ENCODE results near the gene GALNT6. TPM values are rescaled to one million over a fixed set of nuclear protein-coding genes. Genes with fewer than 3 reads are reported as not detected.
A peak's percentile ranks its signal among the peaks of the same experiment; 100 is the strongest.

GALNT6 gene
- total and polyA plus RNA-seq, 2 of the 13 experiments (the other 11 are each of a cell fraction or from before 2014, with no cell fraction given): 1.0 to 1.1 TPM

DNA sequence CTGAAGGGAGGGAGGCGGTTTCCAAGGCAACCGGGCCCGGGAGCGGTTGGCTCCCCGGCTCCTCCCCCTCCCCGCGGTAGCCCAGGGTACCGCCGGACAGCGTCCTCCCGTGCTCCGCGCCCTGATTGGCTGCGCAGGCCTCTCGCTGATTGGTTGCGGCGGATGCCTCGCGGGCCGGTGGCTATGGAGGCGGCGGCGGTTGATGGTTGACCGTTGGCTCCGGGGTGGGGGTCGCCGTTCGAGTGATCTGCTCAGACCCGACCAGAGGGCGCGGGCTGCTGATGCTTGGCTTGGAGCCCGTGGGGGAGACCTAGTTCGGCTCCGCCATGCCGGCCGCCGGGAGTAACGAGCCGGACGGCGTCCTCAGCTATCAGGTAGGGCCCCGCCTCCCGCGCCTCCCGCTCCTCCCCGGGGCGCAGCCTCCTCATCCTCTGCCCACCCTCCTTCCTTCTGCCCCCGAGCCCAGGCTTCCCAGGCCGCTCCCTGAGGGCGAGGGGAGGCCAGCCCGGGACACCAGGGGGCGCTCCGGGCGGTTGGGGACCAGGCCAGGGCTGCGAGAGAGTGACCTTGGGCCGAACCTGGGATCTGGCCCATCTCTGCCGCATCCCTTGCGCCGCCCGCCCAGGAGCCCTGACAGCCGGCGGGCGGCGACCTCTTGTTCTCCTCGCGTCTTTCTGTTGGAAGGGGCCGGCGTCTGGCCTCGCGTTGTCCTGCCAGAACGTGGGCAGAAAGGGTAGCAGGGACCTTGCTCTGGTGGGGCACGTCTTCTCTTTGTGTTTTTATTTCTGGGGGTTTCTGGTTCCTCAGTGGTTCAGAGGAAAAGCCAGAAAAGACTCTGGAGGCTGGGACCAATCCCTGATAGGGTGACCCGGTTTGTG is 33.7 kb upstream of the GALNT6 start, which contains the start of gene SLC4A8 (continued):
- TF ChIP-seq, protein P1, sequence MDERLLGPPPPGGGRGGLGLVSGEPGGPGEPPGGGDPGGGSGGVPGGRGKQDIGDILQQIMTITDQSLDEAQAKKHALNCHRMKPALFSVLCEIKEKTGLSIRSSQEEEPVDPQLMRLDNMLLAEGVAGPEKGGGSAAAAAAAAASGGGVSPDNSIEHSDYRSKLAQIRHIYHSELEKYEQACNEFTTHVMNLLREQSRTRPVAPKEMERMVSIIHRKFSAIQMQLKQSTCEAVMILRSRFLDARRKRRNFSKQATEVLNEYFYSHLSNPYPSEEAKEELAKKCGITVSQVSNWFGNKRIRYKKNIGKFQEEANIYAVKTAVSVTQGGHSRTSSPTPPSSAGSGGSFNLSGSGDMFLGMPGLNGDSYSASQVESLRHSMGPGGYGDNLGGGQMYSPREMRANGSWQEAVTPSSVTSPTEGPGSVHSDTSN (CRISPR knock-in tag; IDR thresholded peaks at IDR 0.05): no peak
- TF ChIP-seq, protein P2, sequence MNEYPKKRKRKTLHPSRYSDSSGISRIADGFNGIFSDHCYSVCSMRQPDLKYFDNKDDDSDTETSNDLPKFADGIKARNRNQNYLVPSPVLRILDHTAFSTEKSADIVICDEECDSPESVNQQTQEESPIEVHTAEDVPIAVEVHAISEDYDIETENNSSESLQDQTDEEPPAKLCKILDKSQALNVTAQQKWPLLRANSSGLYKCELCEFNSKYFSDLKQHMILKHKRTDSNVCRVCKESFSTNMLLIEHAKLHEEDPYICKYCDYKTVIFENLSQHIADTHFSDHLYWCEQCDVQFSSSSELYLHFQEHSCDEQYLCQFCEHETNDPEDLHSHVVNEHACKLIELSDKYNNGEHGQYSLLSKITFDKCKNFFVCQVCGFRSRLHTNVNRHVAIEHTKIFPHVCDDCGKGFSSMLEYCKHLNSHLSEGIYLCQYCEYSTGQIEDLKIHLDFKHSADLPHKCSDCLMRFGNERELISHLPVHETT (CRISPR knock-in tag; conservative IDR thresholded peaks at IDR 0.05): no peak
- TF ChIP-seq EP300 (IDR thresholded peaks at IDR 0.05; ENCODE audit: low read depth in 2 of 2, low read length in 2 of 2) (no peak), EP300 (CRISPR knock-in tag; IDR thresholded peaks at IDR 0.05; ENCODE audit: borderline replicate concordance) (no peak), AGO1 (IDR thresholded peaks at IDR 0.05; ENCODE audit: low read depth, low read length, poor library complexity, severe bottlenecking) (no peak), YY1 (IDR thresholded peaks at IDR 0.05; ENCODE audit: insufficient read depth, insufficient replicate concordance, low read depth, low read length) (peak; percentile 15), SRY (CRISPR knock-in tag; IDR thresholded peaks at IDR 0.05) (no peak), RNF2 (conservative IDR thresholded peaks at IDR 0.05; ENCODE audit: low read depth) (no peak), ARNT2 (CRISPR knock-in tag; IDR thresholded peaks at IDR 0.05; ENCODE audit: low read depth) (no peak), ZNF354B (CRISPR knock-in tag; IDR thresholded peaks at IDR 0.05) (no peak), MEIS2 (CRISPR knock-in tag; IDR thresholded peaks at IDR 0.05) (0 out of 2 replicates have a peak, but pooled peaks have one; percentile 33), TEAD2 (CRISPR knock-in tag; IDR thresholded peaks at IDR 0.05) (no peak), ZNF878 (CRISPR knock-in tag; IDR thresholded peaks at IDR 0.05) (no peak), ZNF891 (CRISPR knock-in tag; IDR thresholded peaks at IDR 0.05) (peak; percentile 66; the same call in 1 of the 2 replicates), RAD21 (CRISPR knock-in tag; IDR thresholded peaks at IDR 0.05) (peak; percentile 75), RFXANK (CRISPR knock-in tag; IDR thresholded peaks at IDR 0.05) (no peak), ZBTB26 (CRISPR knock-in tag; IDR thresholded peaks at IDR 0.05; ENCODE audit: borderline replicate concordance) (no peak), DNMT3B (CRISPR knock-in tag; conservative IDR thresholded peaks at IDR 0.05) (no peak)
- TF ChIP-seq, protein P3, sequence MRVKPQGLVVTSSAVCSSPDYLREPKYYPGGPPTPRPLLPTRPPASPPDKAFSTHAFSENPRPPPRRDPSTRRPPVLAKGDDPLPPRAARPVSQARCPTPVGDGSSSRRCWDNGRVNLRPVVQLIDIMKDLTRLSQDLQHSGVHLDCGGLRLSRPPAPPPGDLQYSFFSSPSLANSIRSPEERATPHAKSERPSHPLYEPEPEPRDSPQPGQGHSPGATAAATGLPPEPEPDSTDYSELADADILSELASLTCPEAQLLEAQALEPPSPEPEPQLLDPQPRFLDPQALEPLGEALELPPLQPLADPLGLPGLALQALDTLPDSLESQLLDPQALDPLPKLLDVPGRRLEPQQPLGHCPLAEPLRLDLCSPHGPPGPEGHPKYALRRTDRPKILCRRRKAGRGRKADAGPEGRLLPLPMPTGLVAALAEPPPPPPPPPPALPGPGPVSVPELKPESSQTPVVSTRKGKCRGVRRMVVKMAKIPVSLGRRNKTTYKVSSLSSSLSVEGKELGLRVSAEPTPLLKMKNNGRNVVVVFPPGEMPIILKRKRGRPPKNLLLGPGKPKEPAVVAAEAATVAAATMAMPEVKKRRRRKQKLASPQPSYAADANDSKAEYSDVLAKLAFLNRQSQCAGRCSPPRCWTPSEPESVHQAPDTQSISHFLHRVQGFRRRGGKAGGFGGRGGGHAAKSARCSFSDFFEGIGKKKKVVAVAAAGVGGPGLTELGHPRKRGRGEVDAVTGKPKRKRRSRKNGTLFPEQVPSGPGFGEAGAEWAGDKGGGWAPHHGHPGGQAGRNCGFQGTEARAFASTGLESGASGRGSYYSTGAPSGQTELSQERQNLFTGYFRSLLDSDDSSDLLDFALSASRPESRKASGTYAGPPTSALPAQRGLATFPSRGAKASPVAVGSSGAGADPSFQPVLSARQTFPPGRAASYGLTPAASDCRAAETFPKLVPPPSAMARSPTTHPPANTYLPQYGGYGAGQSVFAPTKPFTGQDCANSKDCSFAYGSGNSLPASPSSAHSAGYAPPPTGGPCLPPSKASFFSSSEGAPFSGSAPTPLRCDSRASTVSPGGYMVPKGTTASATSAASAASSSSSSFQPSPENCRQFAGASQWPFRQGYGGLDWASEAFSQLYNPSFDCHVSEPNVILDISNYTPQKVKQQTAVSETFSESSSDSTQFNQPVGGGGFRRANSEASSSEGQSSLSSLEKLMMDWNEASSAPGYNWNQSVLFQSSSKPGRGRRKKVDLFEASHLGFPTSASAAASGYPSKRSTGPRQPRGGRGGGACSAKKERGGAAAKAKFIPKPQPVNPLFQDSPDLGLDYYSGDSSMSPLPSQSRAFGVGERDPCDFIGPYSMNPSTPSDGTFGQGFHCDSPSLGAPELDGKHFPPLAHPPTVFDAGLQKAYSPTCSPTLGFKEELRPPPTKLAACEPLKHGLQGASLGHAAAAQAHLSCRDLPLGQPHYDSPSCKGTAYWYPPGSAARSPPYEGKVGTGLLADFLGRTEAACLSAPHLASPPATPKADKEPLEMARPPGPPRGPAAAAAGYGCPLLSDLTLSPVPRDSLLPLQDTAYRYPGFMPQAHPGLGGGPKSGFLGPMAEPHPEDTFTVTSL (CRISPR knock-in tag; IDR thresholded peaks at IDR 0.05; ENCODE audit: borderline replicate concordance): no peak

Measured in HepG2 (cell line).